LNCAP (cell line): ENCODE measurements around the gene TECTB.

ENCODE experiments used
- CTCF ChIP-seq: fragments of 450-650 bp; IDR thresholded peaks from 2 replicates; pipeline ENCODE4 v1.5.1; 2017; ENCODE audit warnings: mild to moderate bottlenecking

Gene TECTB

DNA sequence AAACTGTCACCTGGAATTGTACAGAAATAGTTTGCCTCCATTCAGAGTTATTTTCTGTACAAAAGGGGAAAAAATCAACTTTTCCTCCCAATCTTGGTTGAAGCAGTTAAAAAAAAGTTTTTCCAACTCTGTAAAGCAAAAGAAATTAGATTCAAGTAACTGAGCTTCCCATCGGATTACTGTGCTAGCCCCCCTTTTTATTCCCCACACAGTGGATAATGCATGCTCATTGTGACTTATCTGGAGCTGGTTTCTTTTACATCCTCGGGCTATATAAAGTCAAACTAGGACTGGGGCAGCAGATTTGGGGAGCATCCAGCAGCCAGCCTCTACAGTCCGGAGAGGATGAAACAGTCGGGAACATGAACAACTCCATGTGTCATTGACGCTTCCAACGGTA is at the start of gene TECTB:
Gene TECTB, plus strand, starts transcription at position 301 of the 400 bp plus-strand sequence. CDS start 335 bp downstream, outside the sequence.
- TF ChIP-seq CTCF: no peak

DNA sequence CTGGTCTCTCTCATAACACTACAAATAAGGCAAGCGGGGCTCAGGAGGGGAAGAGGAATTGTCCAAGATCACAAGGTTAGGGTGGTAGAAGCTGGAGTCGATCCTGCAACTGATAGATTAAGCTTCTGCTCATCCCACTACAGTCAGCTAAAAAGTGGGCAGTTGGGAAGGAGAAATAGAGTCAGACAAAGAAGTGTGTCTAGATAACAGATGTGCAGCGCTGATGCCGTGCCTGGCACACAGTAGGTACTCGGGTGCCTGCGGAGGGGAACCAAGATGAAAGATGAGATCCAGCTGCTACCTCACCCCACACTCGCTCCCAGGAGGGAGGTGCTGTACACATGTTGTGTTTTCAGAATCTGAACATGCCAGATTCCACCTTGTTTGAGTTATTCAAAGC is 48.1 kb upstream of the TECTB start:
- no peak for TF ChIP-seq CTCF

GRCh38 chr10:112235920-112236319 is 47.3 kb upstream of the TECTB start:
- no peak for TF ChIP-seq CTCF

DNA sequence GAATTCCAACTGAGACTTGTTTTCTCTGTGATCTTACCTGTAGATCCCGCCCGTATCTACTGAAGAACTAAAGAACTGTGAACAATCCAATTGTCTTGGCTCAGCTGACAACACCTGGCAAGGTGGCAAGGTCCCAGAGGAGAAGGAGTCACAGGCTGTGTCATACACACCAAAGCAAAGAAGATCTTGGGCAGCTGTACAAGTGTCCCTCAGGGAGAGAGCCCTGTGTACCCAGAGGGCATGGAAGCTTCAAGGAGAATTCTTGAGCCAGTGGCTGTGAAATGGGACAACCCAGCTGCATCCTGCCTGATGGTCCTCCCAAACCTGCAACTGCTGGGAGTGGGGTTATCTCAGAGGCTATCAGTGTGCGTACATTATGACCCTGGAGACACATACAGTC is 46.7 kb upstream of the TECTB start:
- TF ChIP-seq CTCF: no peak

DNA sequence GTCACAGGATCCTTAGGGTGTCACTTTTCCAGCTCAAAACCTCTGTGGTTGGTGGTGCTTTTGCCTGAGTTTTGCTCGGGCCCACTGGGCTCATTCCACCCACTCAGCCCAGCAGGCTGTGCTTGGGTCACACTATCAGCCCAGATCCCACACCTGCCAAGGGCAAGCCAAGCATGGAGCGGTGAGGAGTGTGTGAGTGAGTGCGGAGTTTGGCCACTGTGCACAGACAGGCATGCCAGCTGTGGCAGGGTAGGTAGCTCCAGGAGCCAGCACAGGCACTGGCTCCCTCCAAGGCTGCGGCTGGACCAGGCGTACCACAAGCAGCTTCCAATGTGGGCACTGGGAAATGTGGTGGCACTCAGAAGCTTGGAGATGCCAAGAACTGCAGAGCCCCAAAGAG is 43.9 kb upstream of the TECTB start:
- TF ChIP-seq CTCF: no peak

- no peak for TF ChIP-seq CTCF
Observed at GRCh38 chr10:112240441-112240840, 42.8 kb upstream of the TECTB start.

- TF ChIP-seq CTCF: no peak
Observed at GRCh38 chr10:112241651-112242341, 41.4 kb upstream of the TECTB start.

GRCh38 chr10:112242769-112243168 is 40.4 kb upstream of the TECTB start:
- TF ChIP-seq CTCF: no peak
